T-cell (primary cell): ENCODE data around the gene LPAR5. TPM values are rescaled to one million over a fixed set of nuclear protein-coding genes. Genes with fewer than 3 reads are reported as not detected.
A peak's percentile ranks its signal among the peaks of the same experiment; 100 is the strongest.

Source experiments
- ATAC-seq, 4 experiments: fragments of 200-7000 bp in 3 of 4; fragments of 150-1000 bp in 1 of 4; cut with Tn5 transposase; replicated peaks in 1 of 4; 1 replicate in 3 of 4; 2 replicates in 1 of 4; pipeline ENCODE4 v1.10.0; 2021; ENCODE audit warnings: moderate library complexity in 3 of 4, mild to moderate bottlenecking in 2 of 4, moderate number of reproducible peaks in 1 of 4
- CTCF ChIA-PET, 2 donors: fragments of 300-600 bp; sonication (Branson Sonifier 250); formaldehyde crosslinking; loops; one replicate each; lab custom pipeline; 2022; ENCODE audit warnings: antibody characterized with exemption in 2 of 2; lab: Charles Lee
- POLR2A ChIA-PET, 2 donors: fragments of 300-600 bp; sonication (Branson Sonifier 250); formaldehyde crosslinking; loops; one replicate each; lab custom pipeline; 2022; ENCODE audit warnings: antibody characterized with exemption in 2 of 2; lab: Charles Lee
- DNase-seq, 35 experiments: peaks; one replicate each; pipeline versions ENCODE4 v3.0.0 to v3.0.0-alpha.2; 2013 to 2023
- H3K27ac ChIP-seq: one replicate; pipeline ENCODE4 v1.5.1; 2013; ENCODE audit warnings: low read length
- H3K27me3 ChIP-seq, 2 experiments: replicated peaks in 1 of 2; 1 replicate in 1 of 2; 2 replicates in 1 of 2; pipeline versions ENCODE4 v1.6.1 to v1.7.0; 2013; ENCODE audit warnings: low read length in 1 of 2, mixed read lengths in 1 of 2; ENCODE audit not compliant: control insufficient read depth in 2 of 2, insufficient read depth in 2 of 2; ENCODE audit errors: extremely low read depth in 1 of 2
- H3K36me3 ChIP-seq, 2 donors: 1 replicate in 1 of 2; 2 replicates in 1 of 2; pipeline versions ENCODE4 v1.6.1 to v1.7.0; 2013; ENCODE audit warnings: low read length in 1 of 2; ENCODE audit not compliant: control insufficient read depth in 2 of 2, insufficient read depth in 1 of 2; ENCODE audit errors: extremely low read depth in 1 of 2
- H3K4me1 ChIP-seq, 2 experiments: 1 replicate in 1 of 2; 2 replicates in 1 of 2; pipeline versions ENCODE4 v1.6.1 to v1.7.0; 2013; ENCODE audit warnings: low read length in 2 of 2, mixed read lengths in 1 of 2; ENCODE audit not compliant: insufficient read depth in 2 of 2, control insufficient read depth in 1 of 2; ENCODE audit errors: extremely low read depth in 1 of 2
- H3K4me3 ChIP-seq, 2 donors: 1 replicate in 1 of 2; 2 replicates in 1 of 2; pipeline versions ENCODE4 v1.5.1 to v1.7.0; 2013; ENCODE audit warnings: mild to moderate bottlenecking in 2 of 2, low read length in 1 of 2, moderate library complexity in 1 of 2; ENCODE audit not compliant: control insufficient read depth in 1 of 2; ENCODE audit errors: extremely low read depth in 1 of 2
- H3K9me3 ChIP-seq: 2 replicates; pipeline ENCODE4 v1.7.0; 2013
- H3K27ac Mint-ChIP-seq, 2 donors: one replicate each; pipeline ENCODE4 v1.8.0; 2020 to 2021; ENCODE audit warnings: mild to moderate bottlenecking in 2 of 2, mixed read lengths in 2 of 2
- H3K27me3 Mint-ChIP-seq, 2 donors: one replicate each; pipeline ENCODE4 v1.8.0; 2021 to 2022; ENCODE audit warnings: mixed read lengths in 2 of 2
- H3K36me3 Mint-ChIP-seq: one replicate; pipeline ENCODE4 v1.8.0; 2021; ENCODE audit warnings: mixed read lengths
- H3K4me1 Mint-ChIP-seq, 3 donors: one replicate each; pipeline ENCODE4 v1.8.0; 2020 to 2022; ENCODE audit warnings: mixed read lengths in 3 of 3, mild to moderate bottlenecking in 1 of 3
- H3K4me3 Mint-ChIP-seq, 3 donors: one replicate each; pipeline ENCODE4 v1.8.0; 2020 to 2022; ENCODE audit warnings: mild to moderate bottlenecking in 3 of 3, mixed read lengths in 3 of 3, moderate library complexity in 3 of 3
- H3K9me3 Mint-ChIP-seq, 3 donors: one replicate each; pipeline ENCODE4 v1.8.0; 2020 to 2022; ENCODE audit warnings: mixed read lengths in 3 of 3
- WGBS: methylation state at CpG from one replicate; pipeline ENCODE4 v1.1.5; 2013; ENCODE audit warnings: missing lambda C conversion rate; ENCODE audit not compliant: insufficient coverage; 5-methylcytosine and 5-hydroxymethylcytosine counted together
- total RNA-seq, 35 experiments: library from RNA in 6 of 35; stranded (reverse) in 6 of 35; fragments of 120-200 nt in 1 of 35; gene quantifications; one replicate each; pipeline versions ENCODE4 v1.2.1 to v1.2.4 and lab custom pipeline; 2013 to 2026

Gene LPAR5
- total RNA-seq, 5 donors from 2014 or later (not counting 1 experiment from before 2014, with no cell fraction given), result 5.8 to 16.0 (median 14.9) TPM

DNA sequence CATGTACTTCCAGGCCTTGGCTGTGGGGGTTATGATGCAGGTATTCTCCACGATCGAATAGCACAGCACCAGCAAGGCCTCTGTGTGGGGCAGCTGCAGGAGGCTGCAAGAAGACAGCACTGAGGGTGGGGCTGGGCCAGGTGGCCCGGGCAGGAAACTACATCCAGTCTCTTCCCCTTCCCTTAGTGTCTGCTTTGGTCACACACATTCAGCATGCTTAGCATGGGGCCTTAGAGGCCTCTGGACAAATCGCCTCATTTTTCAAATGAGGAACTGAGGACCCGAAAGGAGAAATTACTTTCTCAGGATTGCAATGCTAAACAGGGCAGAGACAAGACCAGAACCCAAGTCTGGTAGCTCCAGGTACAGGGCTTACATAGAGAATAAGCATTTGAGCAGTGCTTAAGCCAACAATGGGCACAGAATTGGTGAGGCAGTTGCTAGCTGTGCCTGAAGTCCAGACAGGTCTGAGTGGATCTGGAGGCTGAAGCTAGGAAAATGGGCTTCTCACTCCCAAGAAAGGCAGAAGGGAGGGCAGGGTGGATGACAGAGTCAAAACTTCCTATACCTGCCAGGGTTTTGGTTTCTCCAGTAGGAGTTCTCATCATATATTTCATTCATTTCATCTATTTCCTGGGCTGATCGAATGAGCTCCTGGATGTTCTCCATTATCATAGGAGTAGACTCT lies 8.0 kb upstream of the LPAR5 start:
- no peaks in the 10 kb centered on the region for H3K27me3 Mint-ChIP-seq
- peaks cover 0 to 13% of the 10 kb centered on the region in 2 experiments for H3K4me1 ChIP-seq
- H3K36me3 ChIP-seq, result peaks cover 4 to 7% of the 10 kb centered on the region in 2 donors
- 67% methylated on average over 3 of the region's 6 CpGs for WGBS
- POLR2A ChIA-PET, result no interaction called here
- peaks cover 10 to 25% (median 16%) of the 10 kb centered on the region in 3 donors for H3K4me1 Mint-ChIP-seq
- H3K4me3 ChIP-seq, result no peak overlapping the region
- no peak overlapping the region for H3K27ac ChIP-seq
- no peak for ATAC-seq
- H3K9me3 ChIP-seq, result peaks cover 3% of the 10 kb centered on the region
- peaks cover 0 to 14% (median 4%) of the 10 kb centered on the region in 3 donors for H3K9me3 Mint-ChIP-seq
- H3K4me3 Mint-ChIP-seq, result no peak overlapping the region
- no peak overlapping the region for H3K27ac Mint-ChIP-seq
- no peak for DNase-seq
- peaks cover 27% of the 10 kb centered on the region for H3K36me3 Mint-ChIP-seq
- CTCF ChIA-PET, result no interaction called here
- H3K27me3 ChIP-seq, result peaks cover 0 to 10% of the 10 kb centered on the region in 2 experiments

GRCh38 chr12:6641131-6641530 lies 5.4 kb upstream of the LPAR5 start:
- Histone ChIP-seq H3K27me3 (peaks cover 0 to 1% of the 10 kb centered on the region in 2 experiments), H3K4me3 (no peak overlapping the region), H3K4me1 (peaks cover 4% of the 10 kb centered on the region in 2 experiments), H3K9me3 (peaks cover 3% of the 10 kb centered on the region), H3K36me3 (peaks cover 0 to 2% of the 10 kb centered on the region in 2 donors), H3K27ac (no peak overlapping the region)
- Mint-ChIP-seq H3K9me3 (peaks cover 0 to 14% (median 4%) of the 10 kb centered on the region in 3 donors), H3K4me1 (peaks cover 5 to 17% (median 16%) of the 10 kb centered on the region in 3 donors), H3K27ac (no peak overlapping the region), H3K4me3 (no peak overlapping the region), H3K27me3 (no peaks in the 10 kb centered on the region), H3K36me3 (peaks cover 15% of the 10 kb centered on the region)
- CTCF ChIA-PET, result no interaction called here
- DNase-seq (no peak), ATAC-seq (no peak)
- POLR2A ChIA-PET, result no interaction called here
- 75% methylated on average over 4 of the region's 4 CpGs for WGBS

DNA sequence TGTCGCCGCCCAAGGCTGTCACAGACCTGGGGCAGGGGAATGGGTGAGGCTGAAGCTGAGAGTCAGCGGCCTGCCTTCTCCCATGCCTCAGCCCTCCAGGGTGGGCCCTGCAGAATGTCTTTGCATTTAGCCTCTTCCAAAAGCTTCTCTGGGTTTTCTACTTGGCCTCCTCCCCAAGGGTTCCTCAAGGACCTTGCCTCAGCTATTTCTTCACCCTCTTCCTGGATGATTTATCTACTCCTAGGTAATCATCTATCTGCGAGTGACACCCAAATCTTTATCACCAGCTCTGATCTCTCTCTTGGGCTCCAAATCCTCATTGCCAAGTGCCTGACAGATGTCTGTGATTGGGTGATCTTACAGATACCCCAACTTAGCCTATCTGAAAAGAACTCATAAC lies 4.7 kb upstream of the LPAR5 start:
- Mint-ChIP-seq H3K27ac (no peak overlapping the region), H3K27me3 (no peaks in the 10 kb centered on the region), H3K36me3 (peaks cover 15% of the 10 kb centered on the region), H3K4me1 (peaks cover 10 to 22% (median 19%) of the 10 kb centered on the region in 3 donors), H3K9me3 (peaks cover 0 to 14% (median 4%) of the 10 kb centered on the region in 3 donors), H3K4me3 (no peak overlapping the region)
- CTCF ChIA-PET, result no interaction called here
- Histone ChIP-seq H3K27ac (no peak overlapping the region), H3K4me3 (no peak overlapping the region), H3K4me1 (peaks cover 8 to 10% of the 10 kb centered on the region in 2 experiments), H3K9me3 (peaks cover 3% of the 10 kb centered on the region), H3K27me3 (peaks cover 0 to 3% of the 10 kb centered on the region in 2 experiments), H3K36me3 (no peaks in the 10 kb centered on the region)
- DNase-seq (no peak), ATAC-seq (no peak)
- POLR2A ChIA-PET, result no interaction called here
- WGBS, result 97% methylated on average over 3 of the region's 4 CpGs

GRCh38 chr12:6639151-6639801 lies 3.5 kb upstream of the LPAR5 start:
- H3K4me3 Mint-ChIP-seq, result no peak overlapping the region
- peaks cover 12 to 22% of the 10 kb centered on the region in 2 experiments for H3K4me1 ChIP-seq
- H3K27ac Mint-ChIP-seq, result no peak overlapping the region
- ChIA-PET POLR2A (interaction anchor here in 1 of 2 donors (0.5 kb wide), 1 partner anchor 83 kb away, joined by 4 read pairs; no protein-coding TSS in a partner anchor), CTCF (interaction anchor here (0.5 to 1.3 kb wide), 2 partner anchors 14 to 19 kb away, joined by 3 to 4 read pairs; no protein-coding TSS in a partner anchor)
- peaks cover 9% of the 10 kb centered on the region for H3K36me3 Mint-ChIP-seq
- H3K27ac ChIP-seq, result no peak overlapping the region
- 72% methylated on average over 9 of the region's 11 CpGs for WGBS
- DNase-seq (no peak), ATAC-seq (no peak)
- no peaks in the 10 kb centered on the region for H3K36me3 ChIP-seq
- peaks cover 0 to 3% of the 10 kb centered on the region in 2 experiments for H3K27me3 ChIP-seq
- no peaks in the 10 kb centered on the region for H3K27me3 Mint-ChIP-seq
- H3K4me1 Mint-ChIP-seq, result peaks cover 18 to 29% (median 20%) of the 10 kb centered on the region in 3 donors
- peaks cover 3% of the 10 kb centered on the region for H3K9me3 ChIP-seq
- H3K4me3 ChIP-seq, result no peak overlapping the region
- H3K9me3 Mint-ChIP-seq, result peaks cover 0 to 9% (median 4%) of the 10 kb centered on the region in 3 donors

GRCh38 chr12:6638305-6638704 lies 2.5 kb upstream of the LPAR5 start:
- peaks cover 12 to 32% of the 10 kb centered on the region in 2 experiments for H3K4me1 ChIP-seq
- H3K27ac ChIP-seq, result no peak overlapping the region
- peaks cover 0 to 3% of the 10 kb centered on the region in 2 experiments for H3K27me3 ChIP-seq
- Mint-ChIP-seq H3K4me3 (no peak overlapping the region), H3K27me3 (no peaks in the 10 kb centered on the region), H3K9me3 (peaks cover 0 to 4% (median 3%) of the 10 kb centered on the region in 3 donors), H3K27ac (no peak overlapping the region), H3K36me3 (peaks cover 3% of the 10 kb centered on the region), H3K4me1 (peaks cover 22 to 31% (median 24%) of the 10 kb centered on the region in 3 donors)
- no peaks in the 10 kb centered on the region for H3K9me3 ChIP-seq
- 73% methylated on average over 8 of the region's 9 CpGs for WGBS
- ChIA-PET POLR2A (no interaction called here), CTCF (no interaction called here)
- H3K36me3 ChIP-seq, result no peaks in the 10 kb centered on the region
- ATAC-seq (no peak), DNase-seq (no peak)
- no peak overlapping the region for H3K4me3 ChIP-seq

DNA sequence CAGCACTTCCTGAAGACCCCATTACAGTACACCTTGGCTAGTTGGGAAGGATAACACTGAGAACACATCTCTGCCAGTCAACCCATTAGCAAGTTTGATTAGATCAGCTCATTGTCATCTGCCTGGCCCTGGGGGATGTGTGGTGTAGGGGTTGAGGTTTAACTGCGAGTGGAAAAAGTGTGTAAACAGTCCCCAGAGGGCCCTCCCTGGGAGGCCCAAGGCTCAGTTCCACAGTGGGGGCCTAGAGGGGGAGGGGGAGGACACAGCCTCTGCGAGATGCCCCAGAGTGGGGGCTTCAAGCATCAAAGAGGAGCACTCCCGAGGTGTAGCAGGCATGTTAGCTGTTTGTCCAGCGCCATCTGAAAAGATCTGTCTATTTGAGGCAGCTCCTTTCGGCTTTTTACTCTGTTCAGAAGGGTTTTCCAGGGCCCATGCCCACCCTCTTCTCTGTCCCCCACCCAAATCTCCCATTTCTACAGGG lies 344 bp downstream of the LPAR5 start:
- POLR2A ChIA-PET, result interaction anchor here in 1 of 2 donors (0.5 to 0.6 kb wide), 2 partner anchors 17 to 54 kb away, joined by 3 to 5 read pairs; partner anchors contain the start of gene ZNF384

More for the DNA sequence above, 344 bp downstream of the LPAR5 start:
- CTCF ChIA-PET, result interaction anchor here (0.6 to 1.6 kb wide), 3 partner anchors 12 to 94 kb away, joined by 3 to 5 read pairs (median 4); no protein-coding TSS in a partner anchor
- H3K9me3 ChIP-seq, result no peaks in the 10 kb centered on the region
- Mint-ChIP-seq H3K27me3 (no peaks in the 10 kb centered on the region), H3K36me3 (no peaks in the 10 kb centered on the region), H3K4me3 (peak overlapping the region; percentile 72 to 80 (median 74)), H3K9me3 (no peaks in the 10 kb centered on the region), H3K27ac (peak overlapping the region; percentile 84 to 88), H3K4me1 (peaks cover 50 to 60% (median 53%) of the 10 kb centered on the region in 3 donors)
- peak overlapping the region; percentile 74 for H3K27ac ChIP-seq
- H3K4me1 ChIP-seq, result peaks cover 32 to 61% of the 10 kb centered on the region in 2 experiments
- H3K4me3 ChIP-seq, result peak overlapping the region; percentile 45 to 52
- ATAC-seq, result peak; percentile 31 to 59 (median 57)
- no peaks in the 10 kb centered on the region for H3K36me3 ChIP-seq
- H3K27me3 ChIP-seq, result peaks cover 0 to 3% of the 10 kb centered on the region in 2 experiments
- DNase-seq, result peak in 6 of 35 experiments; percentile 30 to 44 (median 38)
- WGBS, result 27% methylated on average over 5 of the region's 5 CpGs
